ENCODE measurements around the gene NTRK3. TPM values are rescaled to one million over a fixed set of nuclear protein-coding genes. Genes with fewer than 3 reads are reported as not detected.
A peak's percentile ranks its signal among the peaks of the same experiment; 100 is the strongest.
"Not testable (repeated sequence)": the region's sequence is repeated elsewhere in the genome, so short reads cannot be mapped to it uniquely, and the experiment has no call there.

NTRK3 gene
- polyA plus RNA-seq, 1 donor = 3.2 TPM

DNA sequence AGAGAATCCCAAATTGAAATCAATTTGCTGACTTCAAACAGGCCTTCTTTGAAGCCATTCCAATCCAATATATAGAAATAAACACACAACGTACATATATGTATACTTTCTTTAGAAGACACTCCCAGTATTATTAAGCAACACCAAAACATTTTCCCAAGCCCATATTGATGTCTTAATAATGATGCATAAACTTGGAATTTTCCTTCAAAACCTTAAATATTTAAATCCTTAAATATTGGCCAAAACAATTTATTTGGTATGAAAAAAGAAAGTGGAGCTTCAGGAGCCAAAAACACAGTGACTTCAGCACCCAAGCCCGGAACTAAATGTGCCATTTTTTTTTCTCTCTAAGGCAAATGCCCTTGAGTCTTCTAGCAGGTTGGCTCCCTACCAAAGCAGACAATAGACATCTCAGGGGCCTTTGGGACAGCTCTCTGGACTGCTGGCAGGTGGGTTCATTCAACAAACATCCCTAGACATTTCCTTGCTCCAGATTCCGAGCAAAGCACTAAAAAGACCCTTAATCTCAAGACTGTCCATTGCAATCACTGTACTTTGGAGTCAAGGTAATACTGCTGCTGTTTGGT lies 384.7 kb downstream of the NTRK3 start:
- DNase-seq = no peak

DNA sequence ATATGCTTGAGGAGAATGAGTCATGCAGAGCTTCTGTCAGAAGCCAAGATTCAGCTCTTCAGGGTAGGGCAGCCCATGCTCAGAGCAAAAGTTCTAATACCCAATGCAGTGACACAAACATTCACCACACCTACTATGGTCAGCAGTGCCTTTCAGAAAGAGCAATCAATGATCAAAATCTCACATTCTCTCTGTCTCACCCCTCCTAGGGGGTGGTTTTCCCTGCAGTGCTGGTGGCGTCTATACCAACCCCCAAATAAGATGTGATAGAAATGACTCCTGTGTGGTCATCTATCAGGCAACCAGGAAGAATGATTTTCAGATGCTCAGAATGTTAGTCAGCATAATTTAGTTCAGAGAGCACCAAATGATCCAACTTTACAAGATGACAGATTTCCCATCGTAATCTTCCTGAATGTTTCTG lies 385.3 kb downstream of the NTRK3 start:
- no peak for DNase-seq

DNA sequence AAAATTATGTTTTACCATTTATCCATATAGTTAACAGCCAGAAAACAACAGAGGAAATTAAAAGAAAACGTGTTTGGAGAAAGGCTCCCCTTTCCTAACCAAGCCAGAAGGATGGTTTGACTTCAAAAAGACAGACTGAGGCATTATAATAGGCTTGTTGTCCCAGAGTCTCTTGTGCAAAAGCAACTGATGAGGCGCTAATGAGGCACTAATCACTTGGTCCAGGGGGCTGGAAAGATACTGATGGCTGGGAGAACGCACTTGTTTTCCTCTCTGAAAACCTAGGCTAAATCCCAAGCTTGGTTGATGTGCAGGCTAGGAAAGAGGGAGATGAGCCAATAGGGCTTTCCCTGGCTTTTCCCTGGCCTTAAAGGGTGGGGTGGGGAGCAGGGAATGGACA lies 389.6 kb downstream of the NTRK3 start:
- DNase-seq = no peak

DNA sequence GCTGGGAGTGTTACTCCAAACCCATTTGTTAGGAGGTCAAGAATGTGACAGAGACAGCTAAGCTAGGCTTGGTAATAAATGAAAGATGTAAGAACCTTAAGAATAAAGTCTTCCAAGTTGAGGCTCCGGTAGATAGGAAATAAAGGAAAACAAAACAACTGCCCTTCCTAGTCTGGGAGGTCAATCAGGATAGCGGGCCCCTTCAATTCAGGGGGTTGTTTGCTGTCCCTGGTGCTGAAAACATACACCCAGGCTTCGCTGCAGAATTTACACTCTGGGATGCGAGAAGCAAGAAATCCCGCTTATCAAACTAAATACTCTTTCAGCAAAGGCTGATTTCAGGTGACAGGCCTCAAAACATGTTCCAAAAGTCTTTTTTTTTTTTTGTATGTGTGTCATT lies 393.4 kb downstream of the NTRK3 start:
- DNase-seq = peak; percentile 19

DNA sequence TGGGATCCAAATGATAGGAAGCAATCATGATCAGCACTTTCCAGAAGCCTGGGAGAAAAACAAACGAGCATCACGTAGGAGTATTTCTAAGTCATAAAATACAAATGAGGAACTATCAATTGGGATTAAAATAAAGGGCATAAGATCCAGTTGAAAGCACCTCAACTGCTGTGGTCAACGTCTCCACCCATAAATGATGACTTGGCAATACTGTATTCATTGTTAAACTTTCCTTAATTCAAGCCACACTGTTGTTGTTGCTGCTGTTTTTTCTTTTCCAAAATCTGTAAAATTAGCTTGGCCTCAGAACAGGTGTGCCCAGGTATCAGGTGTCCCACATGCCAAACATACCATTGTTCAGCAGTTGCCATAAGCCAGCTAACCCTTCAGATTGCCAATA lies 395.8 kb downstream of the NTRK3 start:
- no peak for DNase-seq

DNA sequence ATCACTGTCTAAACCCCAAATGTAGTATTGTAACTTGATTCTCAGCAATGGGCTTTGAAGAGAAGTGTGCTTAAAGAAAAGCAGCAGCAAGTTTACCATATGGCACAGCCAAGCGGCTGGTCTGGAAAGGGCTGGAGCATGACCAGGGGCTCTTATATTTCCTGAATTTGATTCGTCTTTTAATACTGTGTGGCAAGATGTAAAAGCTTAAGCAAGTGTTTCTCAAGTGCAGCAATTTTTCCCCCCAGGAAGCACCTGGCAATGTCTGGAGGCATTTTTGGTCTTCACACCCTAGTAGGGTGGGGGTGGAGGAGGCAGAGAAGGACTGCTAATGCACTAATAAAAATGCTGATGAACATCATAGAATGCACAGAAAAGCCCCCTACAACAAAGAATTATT lies 397.9 kb downstream of the NTRK3 start:
- no peak for DNase-seq

DNA sequence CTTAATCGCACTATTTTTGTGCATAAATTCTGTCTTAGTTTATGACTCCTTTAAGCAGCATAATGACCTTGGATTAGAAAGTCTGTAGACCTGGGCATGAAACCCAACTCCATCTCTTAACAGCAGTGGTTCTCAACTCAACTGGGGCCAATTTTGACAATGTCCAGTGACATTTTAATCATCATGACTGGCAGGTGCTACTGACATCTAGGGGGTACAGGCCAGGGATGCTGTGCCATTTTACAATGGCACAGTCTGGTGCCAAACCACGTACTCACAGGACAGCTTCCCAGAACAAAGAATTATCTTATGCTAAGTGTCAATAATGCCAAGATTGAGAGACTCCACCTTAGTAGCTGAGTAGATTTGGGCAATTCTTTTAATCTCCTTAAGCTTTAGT lies 405.0 kb downstream of the NTRK3 start:
- no peak for DNase-seq

DNA sequence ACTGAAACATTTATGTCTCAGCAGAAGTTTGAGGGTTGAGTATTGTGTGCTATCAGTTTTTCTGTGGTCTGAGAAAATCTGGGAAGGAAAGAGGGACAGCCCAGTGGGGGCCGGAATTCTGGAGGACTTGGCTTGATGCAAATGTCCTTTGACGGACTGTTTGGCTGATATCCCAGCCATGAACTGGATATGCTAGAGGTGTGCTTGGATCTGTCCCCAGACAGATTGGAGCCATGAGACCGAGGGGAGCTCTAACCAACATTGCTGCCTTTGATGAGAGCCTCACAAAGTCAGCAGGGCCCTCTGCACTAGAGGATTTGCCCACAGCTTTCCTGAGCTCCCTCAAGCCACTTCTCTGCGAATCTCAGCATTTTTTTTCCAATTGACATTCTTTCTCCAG lies 405.6 kb downstream of the NTRK3 start:
- DNase-seq = no peak

DNA sequence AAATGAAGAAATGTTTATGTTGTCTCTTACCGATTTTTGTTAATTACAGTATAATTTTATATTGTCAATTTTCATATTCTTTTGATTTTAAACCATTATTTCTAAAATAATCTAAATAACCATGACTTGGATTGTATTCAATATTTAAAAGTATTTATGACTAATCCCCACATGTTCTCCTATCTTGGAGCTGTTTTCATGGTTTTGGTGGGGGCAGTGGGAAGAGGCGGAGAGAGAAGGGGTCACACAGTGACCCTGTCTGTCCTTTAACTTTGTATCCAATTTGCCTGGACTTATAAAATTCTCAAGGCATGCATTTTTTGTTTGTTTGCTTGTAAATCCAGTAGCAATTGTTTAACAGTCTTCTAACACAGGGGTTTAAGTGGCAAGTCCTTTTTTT lies 407.4 kb downstream of the NTRK3 start:
- no peak for DNase-seq

DNA sequence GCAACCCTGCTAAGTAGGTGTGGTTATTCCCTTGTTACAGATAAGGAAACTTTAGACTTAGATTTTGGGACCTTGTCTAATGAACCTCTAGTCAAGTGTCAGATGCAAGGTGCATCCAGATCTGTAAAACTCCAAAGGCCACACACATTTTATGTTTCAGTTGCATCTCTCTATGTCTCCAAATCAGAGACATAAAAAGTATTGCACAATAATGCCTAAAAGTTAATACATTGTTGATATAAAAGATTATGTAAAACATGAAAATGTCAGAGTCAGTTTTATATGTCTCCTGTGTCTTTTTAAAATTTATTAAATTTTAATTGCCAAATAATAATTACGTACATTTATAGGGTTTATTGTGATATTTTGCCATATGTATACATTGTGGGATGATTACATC lies 408.5 kb downstream of the NTRK3 start:
- no peak for DNase-seq

DNA sequence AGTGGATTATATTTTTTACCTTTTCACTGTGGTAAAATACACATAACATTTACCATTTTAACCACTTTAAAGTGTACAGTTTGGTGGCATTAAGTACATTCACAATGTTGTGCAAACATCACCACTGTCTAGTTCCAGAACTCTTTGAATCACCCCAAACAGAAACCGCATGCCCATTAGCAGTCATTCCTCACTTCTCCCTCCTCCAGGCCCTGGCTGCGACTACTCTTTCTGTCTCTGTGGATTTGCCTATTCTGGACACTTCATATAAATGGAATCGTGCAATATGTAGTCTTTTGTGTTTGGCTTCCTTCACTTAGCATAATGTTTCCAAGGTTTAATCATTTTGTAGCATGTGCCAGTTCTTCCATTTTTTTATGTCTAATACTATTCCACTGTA lies 409.8 kb downstream of the NTRK3 start:
- no peak for DNase-seq

DNA sequence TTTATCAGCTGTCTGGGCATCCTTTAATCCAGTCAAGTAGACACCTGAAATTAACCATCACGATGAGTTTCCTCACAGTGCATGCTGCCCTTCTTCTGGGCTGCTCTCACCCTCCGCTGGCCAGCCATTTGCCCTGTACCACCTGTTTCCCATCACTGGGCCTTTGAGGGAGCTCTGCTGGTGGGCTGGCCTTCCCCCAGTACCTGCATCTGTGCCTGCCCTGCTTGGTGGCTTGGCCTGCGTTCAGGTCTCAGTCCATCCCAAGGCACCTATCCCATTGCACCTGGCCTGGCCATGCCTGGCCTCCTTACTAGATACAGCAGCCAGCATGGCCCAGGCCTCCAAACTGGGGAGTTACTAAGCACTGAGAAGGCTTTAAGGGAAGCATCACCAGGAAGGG lies 413.2 kb downstream of the NTRK3 start:
- DNase-seq = no peak

DNA sequence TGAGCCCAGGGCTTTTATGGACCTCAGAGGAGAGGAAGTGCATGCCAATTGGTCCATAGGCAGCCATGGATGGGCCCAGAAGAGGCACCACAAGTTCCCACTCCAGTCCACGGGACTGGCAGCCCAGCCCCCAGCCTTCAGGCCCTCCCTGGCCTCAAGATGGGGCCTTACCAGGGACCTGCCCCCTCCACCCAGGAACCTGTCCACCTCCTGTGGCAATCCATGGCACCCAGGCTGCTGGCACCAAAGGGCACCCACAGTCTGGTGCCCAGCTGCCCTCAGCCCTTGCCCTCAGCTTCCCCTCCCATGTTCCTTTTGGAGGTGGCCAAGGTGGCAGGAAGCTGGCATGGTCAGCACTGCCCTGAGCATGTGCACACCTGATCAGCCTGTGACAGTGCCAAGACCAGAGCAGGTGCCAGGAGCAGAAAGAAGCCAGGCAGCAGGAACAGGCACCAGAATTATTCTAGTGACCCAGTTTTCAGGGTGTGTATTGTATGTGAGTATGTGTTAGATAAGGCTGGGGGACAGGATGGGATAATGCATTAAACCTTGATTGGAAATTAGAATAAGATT lies 415.0 kb downstream of the NTRK3 start:
- DNase-seq = no peak

DNA sequence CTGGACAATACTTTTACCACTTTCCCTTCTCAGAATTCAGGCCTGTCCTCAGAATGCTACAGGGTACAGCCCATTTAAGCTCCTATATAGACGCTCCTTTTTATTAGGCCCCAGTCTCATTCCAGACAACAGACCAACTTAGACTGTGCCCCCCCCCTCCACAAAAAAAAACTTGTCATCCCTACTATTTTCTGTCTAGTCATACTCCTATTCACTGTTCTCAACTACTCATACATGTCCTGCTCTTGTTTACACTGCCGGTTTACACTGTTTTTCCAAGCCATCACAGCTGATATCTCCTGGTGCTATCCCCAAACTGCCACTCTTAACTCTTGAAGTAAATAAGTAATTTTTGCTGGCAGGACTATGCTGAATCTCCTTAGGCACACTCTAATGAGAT lies 420.7 kb downstream of the NTRK3 start:
- not testable (repeated sequence) for DNase-seq

DNA sequence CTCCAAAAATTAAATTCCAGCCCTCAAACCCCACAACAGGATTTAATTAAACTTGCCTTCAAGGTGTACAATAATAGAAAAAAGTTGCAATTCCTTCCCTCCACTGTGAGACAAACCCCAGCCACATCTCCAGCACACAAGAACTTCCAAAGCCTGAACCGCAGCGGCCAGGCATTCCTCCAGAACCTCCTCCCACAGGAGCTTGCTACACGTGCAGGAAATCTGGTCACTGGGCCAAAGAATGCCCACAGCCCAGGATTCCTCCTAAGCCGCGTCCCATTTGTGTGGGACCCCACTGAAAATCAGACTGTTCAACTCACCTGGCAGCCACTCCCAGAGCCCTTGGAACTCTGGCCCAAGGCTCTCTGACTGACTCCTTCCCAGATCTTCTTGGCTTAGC lies 423.2 kb downstream of the NTRK3 start:
- DNase-seq = not testable (repeated sequence)

DNA sequence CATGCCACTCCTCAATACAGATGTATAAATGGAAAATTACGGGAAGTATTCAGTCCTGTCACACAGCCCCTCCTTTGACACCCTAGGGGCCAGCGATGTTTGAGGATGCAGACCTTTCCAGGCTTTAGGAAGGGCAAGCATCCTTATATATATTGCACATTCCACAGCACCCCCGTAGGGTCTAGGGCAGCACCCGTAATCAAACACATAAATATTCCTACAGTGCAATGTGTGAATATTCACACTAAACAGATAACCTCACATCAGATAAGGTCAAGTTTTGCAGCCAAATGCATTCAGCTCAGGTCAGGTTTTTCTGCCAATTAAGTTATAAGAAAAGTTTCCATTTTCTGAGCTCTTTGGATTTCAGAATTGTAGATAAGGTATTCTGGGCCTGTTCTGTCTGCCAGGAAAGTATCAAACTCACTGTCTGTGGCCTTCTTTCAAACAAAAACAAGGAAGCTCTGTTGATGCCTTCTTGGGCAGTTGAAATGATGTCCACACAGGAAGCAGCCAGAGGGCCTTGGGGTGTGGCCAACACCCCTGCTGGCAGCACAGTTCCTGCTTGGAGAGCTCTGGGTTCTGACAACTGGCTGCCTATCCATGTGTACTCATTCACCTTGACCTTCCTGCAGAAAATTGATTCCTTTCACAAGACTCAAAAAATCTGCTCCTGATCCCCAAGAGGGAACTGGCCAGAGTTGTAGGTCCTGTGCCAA lies 427.0 kb downstream of the NTRK3 start:
- no peak for DNase-seq

DNA sequence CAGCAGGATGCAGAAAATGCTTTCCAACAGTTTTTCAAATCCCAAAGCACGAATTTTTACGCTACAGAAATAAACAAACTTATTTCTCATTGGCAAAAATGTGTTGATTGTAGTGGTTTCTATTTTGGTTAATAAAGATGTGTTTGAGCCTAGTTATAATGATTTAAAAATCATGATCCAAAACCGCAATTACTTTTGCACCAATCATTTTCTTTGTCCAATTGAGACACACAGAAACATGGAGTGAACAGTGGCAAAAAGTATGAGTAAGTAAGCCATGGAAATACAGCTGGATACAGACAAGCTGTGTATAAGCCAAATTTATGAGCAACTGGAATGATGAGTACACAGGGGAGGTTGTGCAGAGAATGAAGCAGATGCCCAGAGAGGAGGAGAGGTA lies 427.9 kb downstream of the NTRK3 start:
- DNase-seq = no peak

DNA sequence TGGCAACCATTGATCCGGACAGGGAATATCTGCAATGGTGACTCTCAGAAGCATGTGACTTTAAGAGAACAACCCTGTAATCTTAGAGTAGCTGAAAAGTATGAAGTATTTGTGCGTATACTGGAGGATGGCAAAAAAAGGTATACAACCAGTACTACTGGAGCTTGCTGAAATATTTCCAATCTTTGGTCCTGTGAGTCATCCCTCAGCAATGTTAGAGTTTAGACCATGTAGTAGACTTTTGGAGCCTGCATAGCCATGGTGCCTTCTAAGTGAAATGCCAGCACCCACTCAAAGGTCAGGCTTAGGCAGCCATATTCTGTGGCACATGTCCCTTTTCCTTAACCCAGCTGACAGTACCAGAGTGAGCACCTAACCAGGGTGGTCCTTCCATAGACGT lies 429.4 kb downstream of the NTRK3 start:
- no peak for DNase-seq

DNA sequence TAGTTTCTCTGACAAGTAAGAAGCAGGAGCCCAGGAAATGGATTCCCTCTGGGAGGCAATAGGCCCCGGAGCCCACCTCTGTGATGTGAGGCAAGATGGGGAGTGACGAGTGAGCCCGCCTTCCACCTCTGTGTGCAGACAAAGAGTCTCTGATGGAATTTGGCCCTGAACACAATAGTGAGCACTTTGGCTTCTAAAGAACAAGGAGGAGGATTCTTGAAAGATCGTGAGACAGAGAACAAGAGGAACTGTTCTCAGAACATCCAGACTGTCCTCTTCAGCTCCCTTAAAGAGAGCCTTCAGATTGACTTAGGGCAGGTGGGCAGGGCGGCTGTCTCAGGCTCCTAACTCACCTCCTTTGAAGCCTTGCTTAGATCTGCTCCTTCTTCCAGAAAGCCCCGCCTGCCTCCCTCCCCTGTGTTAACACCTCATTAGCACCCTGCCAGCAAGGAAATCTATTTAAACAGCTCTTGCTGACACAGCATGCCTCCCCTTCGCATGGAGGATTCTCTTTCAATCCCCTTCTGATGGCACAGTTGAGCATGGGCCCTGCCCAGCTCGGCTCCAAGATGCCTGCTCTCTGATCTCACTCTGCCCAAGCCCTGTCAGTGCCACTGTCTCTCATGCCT lies 430.3 kb downstream of the NTRK3 start:
- DNase-seq = no peak

DNA sequence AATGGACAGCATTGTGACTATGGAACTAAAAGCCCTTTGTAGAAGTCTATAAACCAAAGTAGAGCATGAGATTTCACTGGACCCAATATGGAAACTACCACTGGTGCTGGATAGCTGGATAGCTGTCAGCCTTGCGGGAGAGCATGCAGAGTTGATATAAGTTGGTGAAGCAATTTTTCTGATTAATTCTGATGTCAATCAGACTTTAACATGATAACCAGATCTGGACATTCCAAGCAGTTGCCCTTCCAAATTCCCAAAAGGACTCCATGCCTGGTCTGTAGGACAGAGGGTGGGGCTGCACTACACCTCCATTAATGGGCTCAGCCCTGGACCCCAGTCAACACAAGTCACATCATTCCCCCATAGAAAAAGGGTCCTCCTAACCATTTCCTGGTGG lies 437.8 kb downstream of the NTRK3 start:
- no peak for DNase-seq

DNA sequence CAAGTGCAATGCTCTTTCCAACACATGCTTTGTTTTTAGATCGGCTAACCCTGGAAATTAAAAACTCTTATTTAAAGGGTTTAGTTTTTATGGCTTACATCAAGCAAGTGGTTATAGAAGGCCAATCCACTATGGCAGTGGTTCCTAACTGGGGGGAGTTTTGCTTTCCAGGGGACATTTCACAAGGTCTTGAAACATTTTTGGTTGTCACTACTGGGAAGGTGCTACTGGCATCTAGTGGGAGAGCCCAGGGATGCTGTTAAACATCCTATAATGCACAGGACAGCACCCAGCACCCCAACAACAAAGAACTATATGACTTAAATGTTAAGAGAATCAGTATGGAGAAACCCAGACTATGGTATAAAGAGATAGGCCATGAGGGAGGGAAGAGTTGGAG lies 439.0 kb downstream of the NTRK3 start:
- no peak for DNase-seq

DNA sequence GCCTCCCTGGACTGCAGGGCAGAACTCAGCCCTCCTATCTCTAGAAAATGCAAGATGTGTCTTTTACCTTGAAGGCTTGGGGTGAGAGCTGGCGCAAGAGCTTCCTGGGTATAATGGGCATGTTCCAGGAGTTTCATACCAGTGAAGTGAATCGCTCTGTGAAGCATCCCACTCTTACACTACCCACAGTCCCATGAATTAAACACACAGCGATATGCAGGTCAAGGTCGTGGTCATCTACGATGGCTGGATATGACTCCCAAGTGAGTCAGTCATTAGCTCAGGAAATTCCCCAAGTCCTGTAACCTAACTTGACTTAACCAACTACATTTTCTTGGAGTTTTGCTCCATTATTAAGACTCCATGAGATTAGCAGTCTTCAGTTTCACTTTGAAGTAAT lies 439.7 kb downstream of the NTRK3 start:
- DNase-seq = no peak

DNA sequence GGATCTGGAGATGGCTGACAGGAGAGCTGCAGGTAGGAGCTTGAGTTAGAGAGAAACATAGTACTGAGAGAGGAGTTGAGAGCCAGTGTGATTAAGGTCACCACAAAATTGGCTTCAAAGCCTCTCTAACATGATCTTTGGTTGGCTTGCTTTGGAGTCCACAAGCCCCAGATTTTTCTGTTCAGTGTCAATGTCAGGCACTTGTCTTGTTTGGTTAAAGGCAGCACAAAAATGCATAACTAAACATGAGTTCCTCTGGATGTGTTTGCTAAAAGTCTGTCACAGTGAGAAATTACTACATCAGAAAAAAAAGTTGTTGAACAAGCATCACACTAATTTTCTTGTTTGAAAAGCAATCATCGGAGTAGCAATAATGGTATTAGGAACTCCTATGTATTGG lies 440.5 kb downstream of the NTRK3 start:
- DNase-seq = no peak

All from hindlimb muscle (tissue), 1 donor.